Heart right ventricle (tissue), 16 donors: ENCODE data around the gene USP50. TPM values are rescaled to one million over a fixed set of nuclear protein-coding genes. Genes with fewer than 3 reads are reported as not detected.
"Not testable (repeated sequence)": the region's sequence is repeated elsewhere in the genome, so short reads cannot be mapped to it uniquely, and the experiment has no call there.

Source experiments
- ATAC-seq, 8 donors: fragments of 200-7000 bp; cut with Tn5 transposase; one replicate each; pipeline ENCODE4 v1.9.1; 2020; ENCODE audit warnings: mild to moderate bottlenecking in 8 of 8, moderate library complexity in 8 of 8, moderate number of reproducible peaks in 1 of 8
- DNase-seq, 2 donors: peaks; one replicate each; pipeline ENCODE4 v3.0.0-alpha.2; 2020
- H3K27ac ChIP-seq, 10 donors: fragments of 200-600 bp; sonication (generic) in 2 of 10; one replicate each; pipeline versions ENCODE4 v1.5.0 to v1.8.0; 2020 to 2022; ENCODE audit warnings: mild to moderate bottlenecking in 3 of 10
- H3K27me3 ChIP-seq, 7 donors: fragments of 200-600 bp; one replicate each; pipeline ENCODE4 v1.8.0; 2021 to 2022; ENCODE audit warnings: mild to moderate bottlenecking in 2 of 7
- H3K36me3 ChIP-seq, 9 donors: fragments of 200-600 bp; sonication (generic) in 1 of 9; one replicate each; pipeline versions ENCODE4 v1.5.0 to v1.8.0; 2020 to 2022; ENCODE audit warnings: mild to moderate bottlenecking in 2 of 9
- H3K4me1 ChIP-seq, 9 donors: fragments of 200-600 bp; sonication (generic) in 1 of 9; one replicate each; pipeline versions ENCODE4 v1.5.0 to v1.8.0; 2020 to 2022; ENCODE audit warnings: mild to moderate bottlenecking in 4 of 9
- H3K4me3 ChIP-seq, 10 donors: fragments of 200-600 bp; sonication (generic) in 2 of 10; one replicate each; pipeline versions ENCODE4 v1.5.0 to v1.8.0; 2020 to 2022; ENCODE audit warnings: mild to moderate bottlenecking in 7 of 10, moderate library complexity in 2 of 10
- H3K9me3 ChIP-seq, 11 donors: fragments of 200-600 bp in 10 of 11; sonication (generic) in 2 of 11; one replicate each; pipeline versions ENCODE4 v1.5.0 to v1.8.0; 2013 to 2022; ENCODE audit warnings: mild to moderate bottlenecking in 2 of 11, control low read depth in 1 of 11, moderate library complexity in 1 of 11
- WGBS, 2 donors: extraction: QIAGEN DNeasy Blood & Tissue Kit; methylation state at CpG; one replicate each; pipeline ENCODE4 v1.1.7; 2013; ENCODE audit warnings: inconsistent platforms in 1 of 2; 5-methylcytosine and 5-hydroxymethylcytosine counted together
- intact Hi-C, 10 donors: fragments of 100-400 bp; cut with DNase I; formaldehyde crosslinking; loops; one replicate each; pipeline versions ENCODE4 v1.11.1 to v1.14.2; 2022
- polyA plus RNA-seq, 2 donors: library from polyadenylated mRNA; stranded (reverse); fragments of 200-250 nt; gene quantifications; one replicate each; pipeline ENCODE4 v1.2.3, GENCODE V29; 2013
- total RNA-seq, 10 donors: library from RNA; stranded (reverse); fragmentation: NEBNext Ultra II Directional in 3 of 10; extraction: Animal tissue kit (Norgen Biotek cat#: 25700) in 3 of 10; gene quantifications; one replicate each; pipeline versions ENCODE4 v1.2.1 to v1.2.4, GENCODE V29; 2021 to 2023
- TF ChIP-seq, protein P1 (sequence below), 9 donors: fragments of 200-600 bp; sonication (generic) in 2 of 9; IDR thresholded peaks; one replicate each; pipeline versions ENCODE4 v1.5.0 to v1.8.0; 2021 to 2022; ENCODE audit warnings: antibody characterized with exemption in 9 of 9, mild to moderate bottlenecking in 5 of 9, moderate library complexity in 1 of 9
- donor health status: Arrhythmogenic right ventricular cardiomyopathy.
- donor health status: ischemic (EF 13 %, LVEDD 7.1; RV severe dilation, severe dysfunction).
- donor health status: healthy with polysubstance abuse.
- donor health status: DM: no; HTN: yes; CAD: no.
- donor health status: DM: no; HTN: no; CAD: no.
- donor health status: ischemic (EF 25% LVEDD 6.9; RV normal size, moderate dysfunction).
- donor health status: ischemic (EF 25% LVEDD 5.7; RV mildly dilated, moderate dysfunction).
- donor health status: healthy.
- donor health status: DM: yes; HTN: yes; CAD: no.
- donor health status: Ischemic cardiomyopathy.
- donor health status: ischemic (EF 35%, LVEDD 5.7; RV mildly dilated, moderate dysfunction).
- donor health status: nonischemic (EF 11% LVEDD 7.7; RV severe dilation, severe dysfunction).
- donor health status: DM: yes; HTN: yes; CAD: no.
- donor health status: PGD.
- donor health status: ischemic (EF 29% LVEDD 5.4; RV normal size, mild dysfunction).
- donor health status: nonischemic (EF 23%, LVEDD 6.1; RV moderate dilation, normal function).

USP50 gene
- total and polyA plus RNA-seq, 12 donors = 0.23 to 1.2 (median 0.57) TPM; not detected in 5

GRCh38 chr15:50506121-50506520 is 40.3 kb downstream of the USP50 start:
- H3K27ac ChIP-seq = no peak overlapping the region
- H3K9me3 ChIP-seq = no peaks in the 10 kb centered on the region
- 85 to 87% methylated on average over 8 of the region's 8 CpGs for WGBS, 2 donors
- intact Hi-C loops = no loop called here
- H3K36me3 ChIP-seq = peaks cover 0 to 40% (median 21%) of the 10 kb centered on the region in 9 donors
- no peak overlapping the region for H3K4me3 ChIP-seq
- no peaks in the 10 kb centered on the region for H3K27me3 ChIP-seq
- no peaks in the 10 kb centered on the region for H3K4me1 ChIP-seq
- no peak for ATAC-seq
- TF ChIP-seq, protein P1, sequence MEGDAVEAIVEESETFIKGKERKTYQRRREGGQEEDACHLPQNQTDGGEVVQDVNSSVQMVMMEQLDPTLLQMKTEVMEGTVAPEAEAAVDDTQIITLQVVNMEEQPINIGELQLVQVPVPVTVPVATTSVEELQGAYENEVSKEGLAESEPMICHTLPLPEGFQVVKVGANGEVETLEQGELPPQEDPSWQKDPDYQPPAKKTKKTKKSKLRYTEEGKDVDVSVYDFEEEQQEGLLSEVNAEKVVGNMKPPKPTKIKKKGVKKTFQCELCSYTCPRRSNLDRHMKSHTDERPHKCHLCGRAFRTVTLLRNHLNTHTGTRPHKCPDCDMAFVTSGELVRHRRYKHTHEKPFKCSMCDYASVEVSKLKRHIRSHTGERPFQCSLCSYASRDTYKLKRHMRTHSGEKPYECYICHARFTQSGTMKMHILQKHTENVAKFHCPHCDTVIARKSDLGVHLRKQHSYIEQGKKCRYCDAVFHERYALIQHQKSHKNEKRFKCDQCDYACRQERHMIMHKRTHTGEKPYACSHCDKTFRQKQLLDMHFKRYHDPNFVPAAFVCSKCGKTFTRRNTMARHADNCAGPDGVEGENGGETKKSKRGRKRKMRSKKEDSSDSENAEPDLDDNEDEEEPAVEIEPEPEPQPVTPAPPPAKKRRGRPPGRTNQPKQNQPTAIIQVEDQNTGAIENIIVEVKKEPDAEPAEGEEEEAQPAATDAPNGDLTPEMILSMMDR (IDR thresholded peaks at IDR 0.05) = no peak
- no peak for DNase-seq

DNA sequence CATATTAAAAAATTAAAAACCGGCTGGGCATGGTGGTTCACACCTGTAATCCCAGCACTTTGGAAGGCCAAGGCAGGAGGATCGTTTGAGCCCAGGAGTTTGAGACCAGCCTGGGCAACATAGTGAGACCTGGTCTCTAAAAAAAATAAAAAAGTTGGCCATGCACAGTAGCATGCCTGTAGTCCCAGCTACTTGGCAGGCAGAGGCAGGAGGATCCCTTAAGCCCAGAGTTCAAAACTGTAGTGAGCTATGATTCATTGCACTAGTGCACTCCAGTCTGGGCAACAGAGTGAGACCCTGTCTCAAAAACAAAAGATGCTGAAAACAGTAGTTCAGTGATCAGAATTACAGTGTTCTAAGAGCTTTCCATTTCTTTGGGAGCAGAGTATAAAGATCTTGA is 40.8 kb downstream of the USP50 start:
- H3K27ac ChIP-seq, DNase-seq, H3K9me3 ChIP-seq, ATAC-seq, intact Hi-C loops, H3K27me3 ChIP-seq, H3K4me1 ChIP-seq, H3K4me3 ChIP-seq: not testable (repeated sequence)
- peaks cover 0 to 45% (median 21%) of the 10 kb centered on the region in 9 donors for H3K36me3 ChIP-seq
- 85 to 93% methylated on average over 2 of the region's 2 CpGs for WGBS, 2 donors

GRCh38 chr15:50503144-50503543 is 43.3 kb downstream of the USP50 start:
- Histone ChIP-seq H3K4me1 (no peaks in the 10 kb centered on the region), H3K27ac (no peak overlapping the region), H3K4me3 (no peak overlapping the region), H3K36me3 (peaks cover 0 to 70% (median 33%) of the 10 kb centered on the region in 9 donors), H3K9me3 (no peaks in the 10 kb centered on the region), H3K27me3 (no peaks in the 10 kb centered on the region)
- TF ChIP-seq, protein P1 (IDR thresholded peaks at IDR 0.05) = no peak
- WGBS, 2 donors = 91 to 94% methylated on average over 7 of the region's 7 CpGs
- DNase-seq = no peak
- intact Hi-C loops = loop anchor here in 1 of 10 donors (5.0 kb wide), 1 partner anchor 69 kb away; no protein-coding TSS in a partner anchor
- ATAC-seq = no peak

GRCh38 chr15:50501815-50502214 is 44.7 kb downstream of the USP50 start:
- H3K36me3 ChIP-seq = peaks cover 0 to 83% (median 43%) of the 10 kb centered on the region in 9 donors
- H3K27ac ChIP-seq = no peak overlapping the region
- H3K27me3 ChIP-seq = no peaks in the 10 kb centered on the region
- no peak for DNase-seq
- no peaks in the 10 kb centered on the region for H3K9me3 ChIP-seq
- 95 to 99% methylated on average over 4 of the region's 4 CpGs for WGBS, 2 donors
- no peak for ATAC-seq
- intact Hi-C loops = loop anchor here in 1 of 10 donors (5.0 kb wide), 1 partner anchor 70 kb away; no protein-coding TSS in a partner anchor
- TF ChIP-seq, protein P1 (IDR thresholded peaks at IDR 0.05) = no peak
- H3K4me3 ChIP-seq = no peak overlapping the region
- no peaks in the 10 kb centered on the region for H3K4me1 ChIP-seq

GRCh38 chr15:50500352-50500751 is 46.1 kb downstream of the USP50 start:
- Histone ChIP-seq H3K36me3 (peaks cover 0 to 98% (median 56%) of the 10 kb centered on the region in 9 donors), H3K4me1 (no peaks in the 10 kb centered on the region), H3K4me3 (no peak overlapping the region), H3K27me3 (no peaks in the 10 kb centered on the region), H3K27ac (no peak overlapping the region), H3K9me3 (no peaks in the 10 kb centered on the region)
- DNase-seq (no peak), ATAC-seq (no peak)
- WGBS, 2 donors = 60 to 66% methylated on average over 3 of the region's 3 CpGs
- TF ChIP-seq, protein P1 (IDR thresholded peaks at IDR 0.05) = no peak
- intact Hi-C loops = loop anchor here in 1 of 10 donors (5.0 kb wide), 1 partner anchor 72 kb away; no protein-coding TSS in a partner anchor
